HL-60 (cell line): ENCODE data around the gene ZNRF4.

Source experiments
- TF ChIP-seq, protein P1 (sequence below): IDR thresholded peaks from one replicate; pipeline ENCODE4 v1.5.1; 2011; ENCODE audit warnings: low read length, control low read depth, inconsistent platforms; ENCODE audit not compliant: insufficient read depth
- TF ChIP-seq, protein P2 (sequence below): IDR thresholded peaks from 2 replicates; pipeline ENCODE4 v1.6.1; 2012; ENCODE audit warnings: low read depth; ENCODE audit not compliant: insufficient replicate concordance

DNA sequence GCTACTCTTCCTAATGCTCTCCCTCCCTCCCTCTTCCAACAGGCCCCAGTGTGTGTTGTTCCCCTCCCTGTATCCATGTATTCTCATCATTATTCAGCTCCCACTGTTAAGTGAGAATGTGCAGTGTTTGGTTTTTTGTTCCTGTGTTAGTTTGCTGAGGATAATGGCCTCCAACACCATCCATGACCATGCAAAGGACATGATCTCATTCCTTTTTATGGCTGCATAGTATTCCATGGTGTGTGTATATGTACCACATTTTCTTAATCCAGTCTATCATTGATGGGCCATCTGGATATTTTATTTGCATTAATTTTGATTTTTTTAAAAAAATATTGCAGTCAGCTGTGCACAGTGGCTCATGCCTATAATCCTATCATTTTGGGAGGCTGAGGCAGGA is 15.8 kb upstream of the ZNRF4 start:
- TF ChIP-seq, protein P1, sequence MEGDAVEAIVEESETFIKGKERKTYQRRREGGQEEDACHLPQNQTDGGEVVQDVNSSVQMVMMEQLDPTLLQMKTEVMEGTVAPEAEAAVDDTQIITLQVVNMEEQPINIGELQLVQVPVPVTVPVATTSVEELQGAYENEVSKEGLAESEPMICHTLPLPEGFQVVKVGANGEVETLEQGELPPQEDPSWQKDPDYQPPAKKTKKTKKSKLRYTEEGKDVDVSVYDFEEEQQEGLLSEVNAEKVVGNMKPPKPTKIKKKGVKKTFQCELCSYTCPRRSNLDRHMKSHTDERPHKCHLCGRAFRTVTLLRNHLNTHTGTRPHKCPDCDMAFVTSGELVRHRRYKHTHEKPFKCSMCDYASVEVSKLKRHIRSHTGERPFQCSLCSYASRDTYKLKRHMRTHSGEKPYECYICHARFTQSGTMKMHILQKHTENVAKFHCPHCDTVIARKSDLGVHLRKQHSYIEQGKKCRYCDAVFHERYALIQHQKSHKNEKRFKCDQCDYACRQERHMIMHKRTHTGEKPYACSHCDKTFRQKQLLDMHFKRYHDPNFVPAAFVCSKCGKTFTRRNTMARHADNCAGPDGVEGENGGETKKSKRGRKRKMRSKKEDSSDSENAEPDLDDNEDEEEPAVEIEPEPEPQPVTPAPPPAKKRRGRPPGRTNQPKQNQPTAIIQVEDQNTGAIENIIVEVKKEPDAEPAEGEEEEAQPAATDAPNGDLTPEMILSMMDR = no peak
- TF ChIP-seq, protein P2, sequence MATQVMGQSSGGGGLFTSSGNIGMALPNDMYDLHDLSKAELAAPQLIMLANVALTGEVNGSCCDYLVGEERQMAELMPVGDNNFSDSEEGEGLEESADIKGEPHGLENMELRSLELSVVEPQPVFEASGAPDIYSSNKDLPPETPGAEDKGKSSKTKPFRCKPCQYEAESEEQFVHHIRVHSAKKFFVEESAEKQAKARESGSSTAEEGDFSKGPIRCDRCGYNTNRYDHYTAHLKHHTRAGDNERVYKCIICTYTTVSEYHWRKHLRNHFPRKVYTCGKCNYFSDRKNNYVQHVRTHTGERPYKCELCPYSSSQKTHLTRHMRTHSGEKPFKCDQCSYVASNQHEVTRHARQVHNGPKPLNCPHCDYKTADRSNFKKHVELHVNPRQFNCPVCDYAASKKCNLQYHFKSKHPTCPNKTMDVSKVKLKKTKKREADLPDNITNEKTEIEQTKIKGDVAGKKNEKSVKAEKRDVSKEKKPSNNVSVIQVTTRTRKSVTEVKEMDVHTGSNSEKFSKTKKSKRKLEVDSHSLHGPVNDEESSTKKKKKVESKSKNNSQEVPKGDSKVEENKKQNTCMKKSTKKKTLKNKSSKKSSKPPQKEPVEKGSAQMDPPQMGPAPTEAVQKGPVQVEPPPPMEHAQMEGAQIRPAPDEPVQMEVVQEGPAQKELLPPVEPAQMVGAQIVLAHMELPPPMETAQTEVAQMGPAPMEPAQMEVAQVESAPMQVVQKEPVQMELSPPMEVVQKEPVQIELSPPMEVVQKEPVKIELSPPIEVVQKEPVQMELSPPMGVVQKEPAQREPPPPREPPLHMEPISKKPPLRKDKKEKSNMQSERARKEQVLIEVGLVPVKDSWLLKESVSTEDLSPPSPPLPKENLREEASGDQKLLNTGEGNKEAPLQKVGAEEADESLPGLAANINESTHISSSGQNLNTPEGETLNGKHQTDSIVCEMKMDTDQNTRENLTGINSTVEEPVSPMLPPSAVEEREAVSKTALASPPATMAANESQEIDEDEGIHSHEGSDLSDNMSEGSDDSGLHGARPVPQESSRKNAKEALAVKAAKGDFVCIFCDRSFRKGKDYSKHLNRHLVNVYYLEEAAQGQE = no peak
